ENCODE results near the gene WHRN. TPM values are rescaled to one million over a fixed set of nuclear protein-coding genes. Genes with fewer than 3 reads are reported as not detected.

The WHRN gene
- total RNA-seq, 2 donors from 2014 or later: 3.3 to 3.6 TPM

DNA sequence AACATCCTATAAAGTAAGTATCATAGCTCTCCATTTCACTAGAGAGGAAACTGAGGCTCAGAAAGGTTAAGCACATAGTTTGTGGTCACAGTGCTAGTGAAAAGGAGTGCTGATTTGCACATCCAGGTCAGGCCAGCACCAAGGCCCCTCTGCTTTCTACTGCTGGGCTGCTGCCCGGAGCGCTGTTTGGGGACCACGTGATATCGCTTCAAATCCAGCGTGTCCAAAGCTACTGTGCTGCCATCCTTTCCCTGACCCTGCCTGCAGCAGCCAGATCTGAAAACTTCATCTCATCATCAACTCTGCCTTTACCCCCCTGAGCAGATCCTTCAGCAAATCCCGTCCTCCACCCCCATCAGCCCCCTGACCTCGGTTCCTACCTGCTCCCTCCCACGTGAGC, 76.8 kb downstream of the WHRN start:
- no peak overlapping the region for H3K9ac ChIP-seq (ENCODE audit: low read depth in 2 of 2, low read length in 2 of 2)
- H3K4me1 ChIP-seq: no peaks in the 10 kb centered on the region
- intact Hi-C loops (cut with DNase I): loop anchor here (10.0 kb wide), 1 partner anchor 46 kb away; no protein-coding TSS in a partner anchor
- no peaks in the 10 kb centered on the region for H3K9me3 ChIP-seq
- no peak overlapping the region for H3K4me3 ChIP-seq
- no peaks in the 10 kb centered on the region for H3K27me3 ChIP-seq
- no peak overlapping the region for H3K27ac ChIP-seq
- no peak for DNase-seq
- TF ChIP-seq, protein P1, sequence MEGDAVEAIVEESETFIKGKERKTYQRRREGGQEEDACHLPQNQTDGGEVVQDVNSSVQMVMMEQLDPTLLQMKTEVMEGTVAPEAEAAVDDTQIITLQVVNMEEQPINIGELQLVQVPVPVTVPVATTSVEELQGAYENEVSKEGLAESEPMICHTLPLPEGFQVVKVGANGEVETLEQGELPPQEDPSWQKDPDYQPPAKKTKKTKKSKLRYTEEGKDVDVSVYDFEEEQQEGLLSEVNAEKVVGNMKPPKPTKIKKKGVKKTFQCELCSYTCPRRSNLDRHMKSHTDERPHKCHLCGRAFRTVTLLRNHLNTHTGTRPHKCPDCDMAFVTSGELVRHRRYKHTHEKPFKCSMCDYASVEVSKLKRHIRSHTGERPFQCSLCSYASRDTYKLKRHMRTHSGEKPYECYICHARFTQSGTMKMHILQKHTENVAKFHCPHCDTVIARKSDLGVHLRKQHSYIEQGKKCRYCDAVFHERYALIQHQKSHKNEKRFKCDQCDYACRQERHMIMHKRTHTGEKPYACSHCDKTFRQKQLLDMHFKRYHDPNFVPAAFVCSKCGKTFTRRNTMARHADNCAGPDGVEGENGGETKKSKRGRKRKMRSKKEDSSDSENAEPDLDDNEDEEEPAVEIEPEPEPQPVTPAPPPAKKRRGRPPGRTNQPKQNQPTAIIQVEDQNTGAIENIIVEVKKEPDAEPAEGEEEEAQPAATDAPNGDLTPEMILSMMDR (IDR thresholded peaks at IDR 0.05): no peak
- no peaks in the 10 kb centered on the region for H3K36me3 ChIP-seq

DNA sequence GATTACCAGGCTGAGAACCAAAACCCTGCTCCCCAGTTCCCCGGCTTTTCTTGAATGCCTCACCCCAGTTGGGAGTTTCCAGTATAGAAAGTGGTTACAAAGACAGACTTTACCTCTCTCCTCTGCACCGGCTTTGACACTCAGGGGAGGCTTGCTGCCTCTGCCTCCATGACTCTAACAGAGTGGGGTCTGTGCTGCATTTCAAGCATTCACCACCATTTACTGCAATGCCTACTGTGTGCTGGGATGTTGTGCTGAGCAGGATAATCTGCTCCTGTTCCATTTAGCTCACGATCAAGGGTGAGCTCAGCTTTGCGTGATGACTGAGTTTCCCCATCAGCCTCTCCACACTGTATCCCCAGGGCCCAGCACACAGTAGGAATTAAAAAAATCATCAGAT, 77.6 kb downstream of the WHRN start:
- H3K4me1 ChIP-seq: no peaks in the 10 kb centered on the region
- no peaks in the 10 kb centered on the region for H3K9me3 ChIP-seq
- no peak overlapping the region for H3K9ac ChIP-seq (ENCODE audit: low read depth in 2 of 2, low read length in 2 of 2)
- H3K4me3 ChIP-seq: no peak overlapping the region
- TF ChIP-seq, protein P1 (IDR thresholded peaks at IDR 0.05): no peak
- DNase-seq: no peak
- no peaks in the 10 kb centered on the region for H3K27me3 ChIP-seq
- H3K36me3 ChIP-seq: no peaks in the 10 kb centered on the region
- H3K27ac ChIP-seq: no peak overlapping the region
- intact Hi-C loops (cut with DNase I): loop anchor here (10.0 kb wide), 1 partner anchor 47 kb away; no protein-coding TSS in a partner anchor

DNA sequence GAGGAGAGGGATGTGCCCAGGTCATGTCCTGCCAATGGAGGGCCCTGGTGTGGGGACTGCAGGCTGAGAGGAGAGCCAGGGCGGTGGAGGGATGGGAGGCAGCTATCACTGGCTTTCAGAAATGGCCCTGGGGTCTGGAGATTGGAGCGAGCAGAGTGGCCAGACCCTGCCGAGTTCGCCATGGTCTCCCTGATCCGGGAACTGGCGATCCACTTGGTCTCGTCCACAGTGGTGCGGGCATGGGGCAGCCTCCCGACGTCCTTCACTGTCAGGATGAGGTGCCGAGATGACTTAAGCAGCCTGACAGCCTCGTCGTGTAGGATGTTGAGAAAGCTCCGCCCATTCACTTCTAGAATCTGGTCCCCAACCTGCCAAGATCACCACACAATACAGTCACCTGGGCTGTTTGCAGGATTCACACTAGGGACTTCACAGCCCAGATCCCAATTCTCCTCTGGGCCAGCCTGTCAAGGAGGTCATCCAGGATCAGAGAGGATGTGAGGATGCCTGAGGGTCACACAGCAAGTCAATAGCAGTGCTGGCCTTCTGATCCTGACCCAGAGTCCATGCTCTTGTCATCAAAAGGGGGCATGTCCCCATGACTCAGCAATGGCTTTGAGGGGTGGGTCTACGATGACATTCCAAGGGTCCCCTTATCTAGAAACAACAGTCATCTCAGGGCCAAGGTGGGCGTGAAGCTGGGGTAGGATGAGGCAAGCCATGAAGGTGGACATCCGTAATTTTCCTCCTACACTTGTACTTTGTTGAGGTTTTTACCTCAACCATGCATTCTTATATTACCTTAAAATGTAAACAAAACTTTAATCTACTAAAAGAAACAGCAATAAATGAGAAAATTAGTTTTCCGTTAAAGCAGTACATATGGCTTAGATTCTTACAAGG, 79.0 kb downstream of the WHRN start:
- H3K4me3 ChIP-seq: no peak overlapping the region
- no peak for DNase-seq
- H3K36me3 ChIP-seq: no peaks in the 10 kb centered on the region
- TF ChIP-seq, protein P1 (IDR thresholded peaks at IDR 0.05): no peak
- no peaks in the 10 kb centered on the region for H3K4me1 ChIP-seq
- no peak overlapping the region for H3K27ac ChIP-seq
- H3K9me3 ChIP-seq: no peaks in the 10 kb centered on the region
- no peak overlapping the region for H3K9ac ChIP-seq (ENCODE audit: low read depth in 2 of 2, low read length in 2 of 2)
- intact Hi-C loops (cut with DNase I): loop anchor here (10.0 kb wide), 1 partner anchor 49 kb away; no protein-coding TSS in a partner anchor
- H3K27me3 ChIP-seq: no peaks in the 10 kb centered on the region

DNA sequence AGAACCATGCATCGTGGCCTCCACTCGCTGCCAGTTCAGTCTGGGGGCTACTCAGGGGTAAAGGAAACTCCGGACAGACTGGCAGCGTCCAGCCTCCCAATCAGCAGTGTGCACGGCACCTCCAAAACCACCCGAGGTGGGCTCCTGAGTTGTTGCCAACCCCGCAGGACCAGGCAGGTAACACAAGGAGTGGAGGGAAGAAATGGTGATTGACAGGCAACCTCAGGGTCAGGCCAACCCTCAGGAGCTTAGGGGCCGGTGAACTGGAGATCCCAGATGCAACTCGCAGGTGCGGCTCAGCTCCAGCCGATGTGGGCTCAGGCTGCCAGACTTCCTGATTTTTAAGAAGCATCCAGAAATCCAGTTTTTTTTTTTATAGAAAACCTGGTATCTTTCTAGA, 80.1 kb downstream of the WHRN start:
- Histone ChIP-seq H3K4me1 (no peaks in the 10 kb centered on the region), H3K27me3 (no peaks in the 10 kb centered on the region), H3K27ac (no peak overlapping the region), H3K4me3 (no peak overlapping the region), H3K36me3 (no peaks in the 10 kb centered on the region), H3K9me3 (no peaks in the 10 kb centered on the region), H3K9ac (ENCODE audit: low read depth in 2 of 2, low read length in 2 of 2) (no peak overlapping the region)
- no peak for DNase-seq
- intact Hi-C loops (cut with DNase I): loop anchor here (10.0 kb wide), 1 partner anchor 50 kb away; no protein-coding TSS in a partner anchor
- TF ChIP-seq, protein P1 (IDR thresholded peaks at IDR 0.05): no peak

DNA sequence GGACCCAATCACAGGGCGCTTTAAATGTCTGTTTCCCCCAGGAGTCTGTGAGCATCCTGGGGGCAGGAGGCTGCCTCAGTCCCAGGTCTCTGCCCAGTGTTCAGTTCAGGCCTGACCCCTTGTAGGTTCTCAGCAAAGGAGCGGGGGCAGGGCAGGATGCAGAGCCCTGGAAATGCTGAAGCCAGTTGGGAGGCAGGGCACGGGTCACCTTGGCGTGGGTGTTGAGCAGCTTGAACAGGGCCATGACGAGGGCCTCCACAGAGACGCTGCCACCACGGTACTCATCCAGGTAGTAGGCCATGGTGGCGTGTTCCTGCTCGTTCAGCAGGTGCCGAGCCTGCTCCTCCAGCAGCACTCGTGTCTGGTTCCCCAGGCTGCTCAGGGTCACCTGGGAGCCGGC, 81.1 kb downstream of the WHRN start:
- Histone ChIP-seq H3K9ac (ENCODE audit: low read depth in 2 of 2, low read length in 2 of 2) (no peak overlapping the region), H3K4me1 (no peaks in the 10 kb centered on the region), H3K9me3 (no peaks in the 10 kb centered on the region), H3K4me3 (no peak overlapping the region), H3K27ac (no peak overlapping the region), H3K36me3 (no peaks in the 10 kb centered on the region), H3K27me3 (no peaks in the 10 kb centered on the region)
- TF ChIP-seq, protein P1 (IDR thresholded peaks at IDR 0.05): no peak
- intact Hi-C loops (cut with DNase I): loop anchor here (10.0 kb wide), 1 partner anchor 51 kb away; no protein-coding TSS in a partner anchor
- no peak for DNase-seq

Data from colonic mucosa (tissue), 4 donors.